HepG2 (cell line): ENCODE measurements around the gene ZNF624. TPM values are rescaled to one million over a fixed set of nuclear protein-coding genes. Genes with fewer than 3 reads are reported as not detected.

Experiments
- CEBPZ ChIP-seq: IDR thresholded peaks from 2 replicates; pipeline ENCODE4 v1.6.1; 2012; ENCODE audit warnings: low read length, improper control_type of control experiment
- CENPBD1 ChIP-seq: sonication (generic); formaldehyde crosslinking; IDR thresholded peaks from 2 replicates; pipeline ENCODE4 v1.8.0; 2022; ENCODE audit warnings: missing genetic modification reagents, low read depth, mild to moderate bottlenecking, borderline replicate concordance
- EP300 ChIP-seq, 3 experiments: sonication (generic) in 1 of 3; formaldehyde crosslinking in 1 of 3; IDR thresholded peaks; 2 replicates each; pipeline versions ENCODE4 v1.5.1 to v1.6.1; 2011 to 2020; ENCODE audit warnings: low read depth in 2 of 3, low read length in 2 of 3, borderline replicate concordance in 1 of 3, improper control_type of control experiment in 1 of 3, mild to moderate bottlenecking in 1 of 3, missing genetic modification reagents in 1 of 3, moderate library complexity in 1 of 3
- GMEB2 ChIP-seq: IDR thresholded peaks from 2 replicates; pipeline ENCODE4 v1.6.1; 2016; ENCODE audit warnings: missing biosample characterization, missing genetic modification reagents, low read depth
- HOXA9 ChIP-seq: sonication (generic); formaldehyde crosslinking; IDR thresholded peaks from 2 replicates; pipeline ENCODE4 v1.8.1; 2022; ENCODE audit warnings: missing genetic modification reagents, mild to moderate bottlenecking, moderate library complexity, borderline replicate concordance
- JUND ChIP-seq: sonication (generic); formaldehyde crosslinking; IDR thresholded peaks from 2 replicates; pipeline ENCODE4 v1.8.0; 2022; ENCODE audit warnings: mild to moderate bottlenecking, missing genetic modification reagents
- KDM5A ChIP-seq: fragments of 200-600 bp; sonication (generic); IDR thresholded peaks from 2 replicates; pipeline ENCODE4 v1.7.0; 2018; ENCODE audit warnings: antibody characterized with exemption, mild to moderate bottlenecking, low read length, borderline replicate concordance
- KMT2A ChIP-seq: sonication (generic); formaldehyde crosslinking; IDR thresholded peaks from 2 replicates; pipeline ENCODE4 v1.4.0; 2020; ENCODE audit warnings: missing genetic modification reagents
- LBX2 ChIP-seq: sonication (generic); formaldehyde crosslinking; IDR thresholded peaks from 2 replicates; pipeline ENCODE4 v1.5.0; 2020; ENCODE audit warnings: missing genetic modification reagents, mild to moderate bottlenecking, borderline replicate concordance
- POGZ ChIP-seq: sonication (generic); formaldehyde crosslinking; IDR thresholded peaks from 2 replicates; pipeline ENCODE4 v1.4.0; 2020; ENCODE audit warnings: mild to moderate bottlenecking, missing genetic modification reagents
- SIX1 ChIP-seq: sonication (generic); formaldehyde crosslinking; IDR thresholded peaks from 2 replicates; pipeline ENCODE4 v1.4.0; 2020; ENCODE audit warnings: missing genetic modification reagents, borderline replicate concordance
- STAG1 ChIP-seq: sonication (generic); formaldehyde crosslinking; IDR thresholded peaks from 2 replicates; pipeline ENCODE4 v1.4.0; 2020; ENCODE audit warnings: missing genetic modification reagents
- TP53 ChIP-seq: sonication (generic); formaldehyde crosslinking; conservative IDR thresholded peaks from 2 replicates; pipeline ENCODE4 v1.4.0; 2020; ENCODE audit warnings: missing genetic modification reagents
- YEATS4 ChIP-seq: sonication (generic); formaldehyde crosslinking; IDR thresholded peaks from 2 replicates; pipeline ENCODE4 v1.4.0; 2020; ENCODE audit warnings: missing genetic modification reagents, borderline replicate concordance
- ZBTB4 ChIP-seq: sonication (generic); formaldehyde crosslinking; IDR thresholded peaks from 2 replicates; pipeline ENCODE4 v1.4.0; 2020; ENCODE audit warnings: missing genetic modification reagents, mild to moderate bottlenecking, borderline replicate concordance
- ZFP36L2 ChIP-seq: sonication (generic); formaldehyde crosslinking; IDR thresholded peaks from 2 replicates; pipeline ENCODE4 v1.4.0; 2020; ENCODE audit warnings: missing genetic modification reagents
- ZNF121 ChIP-seq: sonication (generic); formaldehyde crosslinking; IDR thresholded peaks from 2 replicates; pipeline ENCODE4 v1.5.0; 2020; ENCODE audit warnings: mild to moderate bottlenecking, missing genetic modification reagents
- ZNF343 ChIP-seq: sonication (generic); formaldehyde crosslinking; IDR thresholded peaks from 2 replicates; pipeline ENCODE4 v1.4.0; 2020; ENCODE audit warnings: mild to moderate bottlenecking, missing genetic modification reagents
- ZNF460 ChIP-seq: sonication (generic); formaldehyde crosslinking; IDR thresholded peaks from 2 replicates; pipeline ENCODE4 v1.5.1; 2020; ENCODE audit warnings: missing genetic modification reagents, mild to moderate bottlenecking, borderline replicate concordance
- ZNF7 ChIP-seq: IDR thresholded peaks from 2 replicates; pipeline ENCODE4 v1.6.1; 2016; ENCODE audit warnings: missing biosample characterization, missing genetic modification reagents
- polyA plus RNA-seq, 8 experiments: library from polyadenylated mRNA; depleted of rRNA in 3 of 8; stranded (reverse) in 7 of 8; unstranded in 1 of 8; fragments of >200 nt; fragmentation: Illumina TruSeq in 4 of 8; extraction: Trizol in 4 of 8; gene quantifications; 2 replicates each; pipeline versions ENCODE4 v1.2.1 to v1.2.3, GENCODE V29; 2011 to 2016; ENCODE audit warnings: low read depth in 4 of 8, missing spikeins in 1 of 8, mixed read lengths in 1 of 8; ENCODE audit not compliant: insufficient read depth in 1 of 8
- total RNA-seq, 5 experiments: library from RNA; depleted of rRNA; stranded (reverse); fragments of >200 nt; fragmentation: Illumina TruSeq; extraction: Trizol; gene quantifications; 2 replicates each; pipeline ENCODE4 v1.2.3, GENCODE V29; 2016; ENCODE audit warnings: low read depth in 1 of 5

ZNF624 gene
- total and polyA plus RNA-seq, 2 of the 13 experiments (the other 11 are each of a cell fraction or from before 2014, with no cell fraction given) = 0.75 to 3.5 TPM

- no peak for TF ChIP-seq GMEB2 (CRISPR knock-in tag)
- TF ChIP-seq CEBPZ = no peak
- peak; percentile 91; the same call in 1 of the 2 replicates for TF ChIP-seq ZBTB4
- no peak for TF ChIP-seq EP300 (IDR thresholded peaks at IDR 0.05; ENCODE audit: low read depth in 2 of 2, low read length in 2 of 2)
- no peak for TF ChIP-seq EP300 (CRISPR knock-in tag; IDR thresholded peaks at IDR 0.05; ENCODE audit: borderline replicate concordance)
- TF ChIP-seq ZNF121 (CRISPR knock-in tag) = no peak
- no peak; the same call in 1 of the 2 replicates for TF ChIP-seq CENPBD1
- TF ChIP-seq STAG1 (CRISPR knock-in tag) = no peak
- peak; percentile 77; the same call in 1 of the 2 replicates for TF ChIP-seq KMT2A (CRISPR knock-in tag)
- 0 out of 2 replicates have a peak, but pooled peaks have one; percentile 43 for TF ChIP-seq LBX2
- peak; percentile 78 for TF ChIP-seq POGZ (CRISPR knock-in tag)
- TF ChIP-seq ZNF343 (CRISPR knock-in tag) = peak; percentile 68
- TF ChIP-seq HOXA9 (CRISPR knock-in tag) = 0 out of 2 replicates have a peak, but pooled peaks have one; percentile 29
- no peak; the same call in 1 of the 2 replicates for TF ChIP-seq TP53 (CRISPR knock-in tag)
- TF ChIP-seq JUND = no peak
- no peak for TF ChIP-seq SIX1 (CRISPR knock-in tag)
- no peak for TF ChIP-seq KDM5A
- TF ChIP-seq ZNF460 = no peak; the same call in 1 of the 2 replicates
- TF ChIP-seq YEATS4 (CRISPR knock-in tag) = peak; percentile 83
- no peak for TF ChIP-seq ZFP36L2 (CRISPR knock-in tag)
- no peak for TF ChIP-seq ZNF7
Measured at GRCh38 chr17:16653367-16654041, at the start of gene ZNF624 (continued).
